ENCODE results near the gene KRTAP10-1.

- TF ChIP-seq EZH2 (IDR thresholded peaks at IDR 0.05; ENCODE audit: borderline replicate concordance, low read depth, low read length, severe bottlenecking) = no peak
- TF ChIP-seq CTCF (IDR thresholded peaks at IDR 0.05; ENCODE audit: borderline replicate concordance, extremely low read depth, low read length, poor library complexity, severe bottlenecking) = no peak
These were observed 49.6 kb downstream of the KRTAP10-1 start for GRCh38 chr21:44490405-44490804.

Data from DND-41 (cell line).